ENCODE measurements around the gene ANKZF1.
A peak's percentile ranks its signal among the peaks of the same experiment; 100 is the strongest.
"Not testable (repeated sequence)": the region's sequence is repeated elsewhere in the genome, so short reads cannot be mapped to it uniquely, and the experiment has no call there.

Gene ANKZF1

GRCh38 chr2:219253753-219254589 is 24.4 kb downstream of the ANKZF1 start, which contains the start of gene TUBA4A:
Gene TUBA4A, minus strand, starts transcription at chr2:219253918. Its CDS starts 60 bp downstream, at chr2:219253858.
- H3K36me3 ChIP-seq (ENCODE audit: insufficient read depth), result no peaks in the 10 kb centered on the region
- peaks cover 22% of the 10 kb centered on the region; the same call in 1 of the 2 replicates for H3K27me3 ChIP-seq (ENCODE audit: insufficient read depth, low read depth)
- H4K20me1 ChIP-seq (ENCODE audit: insufficient read depth), result no peaks in the 10 kb centered on the region
- TF ChIP-seq, protein P1, sequence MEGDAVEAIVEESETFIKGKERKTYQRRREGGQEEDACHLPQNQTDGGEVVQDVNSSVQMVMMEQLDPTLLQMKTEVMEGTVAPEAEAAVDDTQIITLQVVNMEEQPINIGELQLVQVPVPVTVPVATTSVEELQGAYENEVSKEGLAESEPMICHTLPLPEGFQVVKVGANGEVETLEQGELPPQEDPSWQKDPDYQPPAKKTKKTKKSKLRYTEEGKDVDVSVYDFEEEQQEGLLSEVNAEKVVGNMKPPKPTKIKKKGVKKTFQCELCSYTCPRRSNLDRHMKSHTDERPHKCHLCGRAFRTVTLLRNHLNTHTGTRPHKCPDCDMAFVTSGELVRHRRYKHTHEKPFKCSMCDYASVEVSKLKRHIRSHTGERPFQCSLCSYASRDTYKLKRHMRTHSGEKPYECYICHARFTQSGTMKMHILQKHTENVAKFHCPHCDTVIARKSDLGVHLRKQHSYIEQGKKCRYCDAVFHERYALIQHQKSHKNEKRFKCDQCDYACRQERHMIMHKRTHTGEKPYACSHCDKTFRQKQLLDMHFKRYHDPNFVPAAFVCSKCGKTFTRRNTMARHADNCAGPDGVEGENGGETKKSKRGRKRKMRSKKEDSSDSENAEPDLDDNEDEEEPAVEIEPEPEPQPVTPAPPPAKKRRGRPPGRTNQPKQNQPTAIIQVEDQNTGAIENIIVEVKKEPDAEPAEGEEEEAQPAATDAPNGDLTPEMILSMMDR (conservative IDR thresholded peaks at IDR 0.05; ENCODE audit: low read depth, low read length), result no peak
- peak within 1 kb of the TSS; percentile 56 for H3K27ac ChIP-seq
- peak within 1 kb of the TSS; percentile 85 for H3K4me2 ChIP-seq
- peaks cover 6% of the 10 kb centered on the region; the same call in 1 of the 2 replicates for H3K79me2 ChIP-seq (ENCODE audit: insufficient read depth, low read depth)
- H2AFZ ChIP-seq (ENCODE audit: low read depth), result peak within 1 kb of the TSS; percentile 91
- peak within 1 kb of the TSS; percentile 80 for H3K4me3 ChIP-seq (IDR thresholded peaks at IDR 0.05; ENCODE audit: insufficient read depth, low read depth, low read length)
- peaks cover 22% of the 10 kb centered on the region for H3K4me1 ChIP-seq (ENCODE audit: low read depth, poor library complexity, severe bottlenecking)
- peak within 1 kb of the TSS; percentile 77 for H3K9ac ChIP-seq

DNA sequence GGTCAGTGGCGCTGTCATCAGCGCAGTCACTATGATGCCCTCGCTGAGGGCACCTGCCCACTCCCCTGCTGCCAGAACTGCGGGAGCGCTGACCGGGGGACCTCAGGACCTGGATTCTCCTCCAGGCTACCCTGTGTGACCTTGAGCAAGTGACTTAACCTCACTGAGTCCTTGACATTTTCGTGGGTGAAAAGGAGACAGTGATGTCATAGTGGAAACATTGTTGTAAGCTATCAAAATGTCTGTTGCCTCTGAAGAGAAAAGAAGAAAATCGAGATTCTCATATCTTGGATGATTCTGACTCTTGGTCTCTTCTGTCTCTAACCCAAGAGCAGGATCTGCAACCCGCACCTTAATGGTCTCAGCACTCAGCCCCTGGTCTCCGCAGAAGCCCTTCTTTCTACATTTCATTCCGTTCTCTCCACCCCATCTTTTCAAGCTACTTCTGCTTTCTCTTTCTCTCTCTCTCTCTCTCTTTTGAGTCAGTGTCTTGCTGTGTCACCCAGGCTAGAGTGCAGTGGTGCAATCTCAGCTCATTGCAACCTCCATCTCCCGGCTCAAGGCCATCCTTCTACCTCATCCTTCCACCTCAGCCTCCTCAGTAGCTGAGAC is 25.1 kb downstream of the ANKZF1 start:
- H3K27ac ChIP-seq, result no peak overlapping the region
- H3K27me3 ChIP-seq (ENCODE audit: insufficient read depth, low read depth), result peaks cover 22% of the 10 kb centered on the region; the same call in 1 of the 2 replicates

DNA sequence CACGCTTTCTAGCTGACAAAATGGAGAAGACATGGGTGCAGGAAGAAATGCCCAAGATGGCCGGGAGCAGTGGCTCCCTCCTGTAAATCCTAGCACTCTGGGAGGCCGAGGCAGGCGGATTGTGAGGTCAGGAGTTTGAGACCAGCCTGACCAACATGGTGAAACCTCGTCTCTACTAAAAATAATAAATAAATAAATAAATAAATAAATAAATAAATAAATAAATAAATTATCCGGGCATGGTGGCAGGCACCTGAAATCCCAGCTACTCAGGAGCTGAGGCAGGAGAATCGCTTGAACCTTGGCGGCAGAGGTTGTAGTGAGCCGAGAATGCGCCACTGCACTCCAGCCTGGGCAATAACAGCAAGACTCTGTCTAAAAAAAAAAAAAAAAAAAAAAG is 29.3 kb downstream of the ANKZF1 start:
- not testable (repeated sequence) for H3K27ac ChIP-seq; H3K79me2 ChIP-seq (ENCODE audit: insufficient read depth, low read depth); H3K36me3 ChIP-seq (ENCODE audit: insufficient read depth); H2AFZ ChIP-seq (ENCODE audit: low read depth); H3K4me3 ChIP-seq (IDR thresholded peaks at IDR 0.05; ENCODE audit: insufficient read depth, low read depth, low read length); H3K4me2 ChIP-seq; H3K4me1 ChIP-seq (ENCODE audit: low read depth, poor library complexity, severe bottlenecking); H4K20me1 ChIP-seq (ENCODE audit: insufficient read depth); H3K9ac ChIP-seq
- peaks cover 22% of the 10 kb centered on the region; the same call in 1 of the 2 replicates for H3K27me3 ChIP-seq (ENCODE audit: insufficient read depth, low read depth)

More for the DNA sequence above, 25.1 kb downstream of the ANKZF1 start:
- Histone ChIP-seq H3K4me1 (ENCODE audit: low read depth, poor library complexity, severe bottlenecking) (peaks cover 15% of the 10 kb centered on the region), H3K4me3 (IDR thresholded peaks at IDR 0.05; ENCODE audit: insufficient read depth, low read depth, low read length) (no peak overlapping the region), H3K4me2 (peak overlapping the region; percentile 85), H4K20me1 (ENCODE audit: insufficient read depth) (no peaks in the 10 kb centered on the region), H3K79me2 (ENCODE audit: insufficient read depth, low read depth) (peaks cover 6% of the 10 kb centered on the region; the same call in 1 of the 2 replicates), H3K9ac (peak overlapping the region; percentile 25; the same call in 1 of the 2 replicates), H3K36me3 (ENCODE audit: insufficient read depth) (no peaks in the 10 kb centered on the region), H2AFZ (ENCODE audit: low read depth) (peak overlapping the region; percentile 91)
- TF ChIP-seq, protein P1 (conservative IDR thresholded peaks at IDR 0.05; ENCODE audit: low read depth, low read length), result no peak

GRCh38 chr2:219261024-219261855 is 31.6 kb downstream of the ANKZF1 start:
- Histone ChIP-seq H3K27me3 (ENCODE audit: insufficient read depth, low read depth) (peaks cover 3% of the 10 kb centered on the region; the same call in 1 of the 2 replicates), H3K27ac (no peak overlapping the region), H3K79me2 (ENCODE audit: insufficient read depth, low read depth) (no peaks in the 10 kb centered on the region), H3K9ac (no peak overlapping the region), H3K4me2 (no peak overlapping the region), H3K36me3 (ENCODE audit: insufficient read depth) (no peaks in the 10 kb centered on the region), H3K4me1 (ENCODE audit: low read depth, poor library complexity, severe bottlenecking) (no peaks in the 10 kb centered on the region), H4K20me1 (ENCODE audit: insufficient read depth) (no peaks in the 10 kb centered on the region), H2AFZ (ENCODE audit: low read depth) (no peak overlapping the region), H3K4me3 (IDR thresholded peaks at IDR 0.05; ENCODE audit: insufficient read depth, low read depth, low read length) (no peak overlapping the region)
- TF ChIP-seq, protein P1 (conservative IDR thresholded peaks at IDR 0.05; ENCODE audit: low read depth, low read length), result no peak

All from KMS-11 (cell line).